LNCaP clone FGC (cell line): ENCODE data around the gene LRP5.

Source experiments
- DNase-seq: peaks from one replicate; pipeline ENCODE4 v3.0.0-alpha.2; 2011; ENCODE audit warnings: low read depth
- H3K4me3 ChIP-seq: 2 replicates; pipeline ENCODE4 v1.5.1; 2011; ENCODE audit warnings: mild to moderate bottlenecking, low read depth, low read length, control low read depth
- TF ChIP-seq, protein P1 (sequence below): IDR thresholded peaks from 2 replicates; pipeline ENCODE4 v1.5.1; 2012; ENCODE audit warnings: mild to moderate bottlenecking; ENCODE audit not compliant: control insufficient read depth, insufficient read depth; ENCODE audit errors: extremely low read depth

LRP5 gene

DNA sequence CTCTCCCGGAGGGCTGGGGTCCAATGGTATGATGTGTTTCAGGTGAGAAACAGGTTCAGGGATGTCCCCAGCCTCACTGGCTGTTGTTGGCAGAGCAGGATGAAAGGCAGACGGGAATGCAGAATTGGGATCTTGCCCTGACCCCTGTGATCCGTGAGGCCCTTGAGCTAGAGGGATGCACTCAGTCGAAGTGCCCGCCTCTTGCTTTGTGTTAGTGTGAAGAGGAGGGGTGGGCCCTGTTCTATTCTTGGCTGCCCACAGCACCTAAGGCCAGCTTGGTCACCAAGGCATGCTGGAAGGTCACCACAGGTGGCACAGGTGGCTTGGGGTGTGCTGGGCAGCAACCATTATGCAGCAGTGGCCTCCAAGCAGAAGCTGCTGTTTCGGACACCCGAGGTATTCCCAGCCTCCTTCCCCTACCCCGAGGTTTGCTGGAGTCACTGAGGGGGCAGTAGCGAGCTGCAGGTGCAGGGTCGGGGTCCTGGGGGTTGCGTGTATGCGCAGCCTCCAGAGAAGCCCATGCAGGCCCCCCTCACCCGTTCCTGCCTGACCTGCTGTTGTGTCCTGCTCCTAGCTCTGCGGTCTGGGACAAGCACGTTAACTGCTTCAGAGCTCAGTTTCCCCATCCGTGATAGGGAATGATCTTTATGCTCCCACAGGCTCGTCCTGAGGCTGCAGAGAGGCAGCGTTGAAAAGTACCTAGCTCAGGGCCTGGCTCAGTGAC is 13.0 kb downstream of the LRP5 start:
- H3K4me3 ChIP-seq = no peak overlapping the region
- TF ChIP-seq, protein P1, sequence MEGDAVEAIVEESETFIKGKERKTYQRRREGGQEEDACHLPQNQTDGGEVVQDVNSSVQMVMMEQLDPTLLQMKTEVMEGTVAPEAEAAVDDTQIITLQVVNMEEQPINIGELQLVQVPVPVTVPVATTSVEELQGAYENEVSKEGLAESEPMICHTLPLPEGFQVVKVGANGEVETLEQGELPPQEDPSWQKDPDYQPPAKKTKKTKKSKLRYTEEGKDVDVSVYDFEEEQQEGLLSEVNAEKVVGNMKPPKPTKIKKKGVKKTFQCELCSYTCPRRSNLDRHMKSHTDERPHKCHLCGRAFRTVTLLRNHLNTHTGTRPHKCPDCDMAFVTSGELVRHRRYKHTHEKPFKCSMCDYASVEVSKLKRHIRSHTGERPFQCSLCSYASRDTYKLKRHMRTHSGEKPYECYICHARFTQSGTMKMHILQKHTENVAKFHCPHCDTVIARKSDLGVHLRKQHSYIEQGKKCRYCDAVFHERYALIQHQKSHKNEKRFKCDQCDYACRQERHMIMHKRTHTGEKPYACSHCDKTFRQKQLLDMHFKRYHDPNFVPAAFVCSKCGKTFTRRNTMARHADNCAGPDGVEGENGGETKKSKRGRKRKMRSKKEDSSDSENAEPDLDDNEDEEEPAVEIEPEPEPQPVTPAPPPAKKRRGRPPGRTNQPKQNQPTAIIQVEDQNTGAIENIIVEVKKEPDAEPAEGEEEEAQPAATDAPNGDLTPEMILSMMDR = no peak
- no peak for DNase-seq

DNA sequence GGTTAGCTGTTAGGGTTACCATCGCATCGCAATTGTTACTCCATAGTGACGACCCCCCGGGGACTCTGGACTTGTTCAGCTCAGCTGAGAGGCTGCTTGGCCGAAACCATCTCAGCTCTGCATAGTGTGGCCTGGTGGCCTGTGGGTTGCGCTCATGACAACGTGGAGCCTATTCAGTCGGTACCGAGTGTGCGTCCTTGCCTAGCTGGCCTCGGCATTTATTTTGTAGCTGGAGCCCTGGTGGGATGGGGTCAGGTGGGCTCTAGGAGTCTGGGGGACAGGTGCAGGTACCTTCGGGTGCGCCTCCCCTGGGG is 13.5 kb downstream of the LRP5 start:
- TF ChIP-seq, protein P1 = no peak
- no peak for DNase-seq
- no peak overlapping the region for H3K4me3 ChIP-seq

DNA sequence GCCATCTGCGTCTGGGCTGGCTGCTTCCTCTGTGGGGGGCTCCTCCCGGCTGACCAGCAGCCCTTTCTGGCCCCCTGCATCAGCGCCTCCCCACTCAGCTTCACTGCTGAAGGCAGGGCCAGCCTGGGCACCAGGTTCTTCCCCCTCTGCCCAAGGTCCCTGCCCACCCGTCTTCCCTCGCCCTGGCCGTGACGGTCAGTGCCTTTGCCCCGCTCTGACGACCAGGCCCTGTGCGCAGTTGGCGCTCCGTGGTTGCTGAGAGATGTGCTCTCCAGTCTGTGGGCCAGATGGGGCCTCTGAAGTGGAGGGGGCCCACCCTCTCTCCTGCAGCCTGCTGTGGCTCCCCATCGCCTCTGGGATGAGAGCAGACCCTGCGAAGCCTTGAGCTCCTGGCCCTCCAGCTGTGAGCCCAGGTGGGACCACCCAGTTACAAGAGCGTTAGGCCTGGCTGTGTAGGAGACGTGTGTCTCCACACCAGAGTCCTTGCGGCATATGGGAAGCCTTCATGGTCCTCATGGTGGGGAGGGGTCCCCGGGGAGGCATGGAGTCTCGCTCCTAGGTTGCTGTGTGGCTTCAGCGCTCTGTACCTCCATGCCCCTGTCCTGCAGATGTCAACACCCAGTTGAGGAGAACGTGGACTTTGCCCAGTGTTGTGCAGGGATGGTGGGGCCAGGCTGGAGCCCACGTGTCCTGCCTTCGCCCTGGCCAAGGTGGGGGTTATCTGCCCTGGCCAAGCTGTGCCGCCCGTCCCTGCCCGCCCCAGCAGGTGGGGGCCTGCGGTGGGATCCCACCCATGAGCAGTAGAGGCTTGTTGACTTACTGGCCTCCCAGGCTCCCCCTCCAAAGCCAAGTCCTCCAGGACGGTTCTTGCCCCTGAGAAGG is 14.2 kb downstream of the LRP5 start:
- TF ChIP-seq, protein P1 = no peak
- DNase-seq = no peak
- no peak overlapping the region for H3K4me3 ChIP-seq

DNA sequence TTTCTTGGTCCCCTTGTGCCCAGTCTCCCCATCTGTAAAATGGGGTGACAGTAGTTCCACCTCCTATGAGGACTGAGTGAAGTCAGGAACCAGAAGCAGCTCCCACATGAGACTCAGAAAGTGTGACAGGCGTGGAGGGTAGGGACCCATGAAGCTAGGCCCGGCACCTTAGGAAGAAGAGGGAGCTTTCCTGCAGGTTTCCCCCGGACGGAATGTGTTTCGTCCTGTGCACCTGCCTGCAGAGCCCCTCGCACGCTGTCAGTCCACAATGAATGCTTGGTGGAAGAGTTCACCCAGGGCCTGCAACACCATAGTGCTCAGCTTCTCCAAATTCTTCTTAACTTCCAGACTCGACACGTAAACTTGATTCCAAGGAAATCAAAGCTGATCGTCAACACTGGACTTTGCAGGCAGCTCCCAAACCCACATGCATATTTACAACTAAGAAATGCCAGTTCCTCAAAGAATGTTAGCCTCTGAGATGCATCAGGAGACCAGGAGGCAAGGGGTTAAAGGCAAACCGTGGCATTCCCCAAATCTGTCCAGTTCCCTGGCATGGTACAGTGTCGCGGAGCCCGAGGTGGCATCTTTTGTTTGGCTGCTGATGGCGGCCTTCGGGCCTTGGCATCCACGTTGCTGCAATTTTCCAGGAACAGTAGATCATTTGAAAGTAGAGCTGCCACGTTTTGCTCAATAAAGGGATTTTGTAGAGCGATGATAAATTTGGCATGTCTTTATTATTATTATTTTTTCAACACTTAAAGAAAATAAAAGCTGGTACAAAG is 15.4 kb downstream of the LRP5 start:
- DNase-seq = no peak
- TF ChIP-seq, protein P1 = no peak
- no peak overlapping the region for H3K4me3 ChIP-seq

DNA sequence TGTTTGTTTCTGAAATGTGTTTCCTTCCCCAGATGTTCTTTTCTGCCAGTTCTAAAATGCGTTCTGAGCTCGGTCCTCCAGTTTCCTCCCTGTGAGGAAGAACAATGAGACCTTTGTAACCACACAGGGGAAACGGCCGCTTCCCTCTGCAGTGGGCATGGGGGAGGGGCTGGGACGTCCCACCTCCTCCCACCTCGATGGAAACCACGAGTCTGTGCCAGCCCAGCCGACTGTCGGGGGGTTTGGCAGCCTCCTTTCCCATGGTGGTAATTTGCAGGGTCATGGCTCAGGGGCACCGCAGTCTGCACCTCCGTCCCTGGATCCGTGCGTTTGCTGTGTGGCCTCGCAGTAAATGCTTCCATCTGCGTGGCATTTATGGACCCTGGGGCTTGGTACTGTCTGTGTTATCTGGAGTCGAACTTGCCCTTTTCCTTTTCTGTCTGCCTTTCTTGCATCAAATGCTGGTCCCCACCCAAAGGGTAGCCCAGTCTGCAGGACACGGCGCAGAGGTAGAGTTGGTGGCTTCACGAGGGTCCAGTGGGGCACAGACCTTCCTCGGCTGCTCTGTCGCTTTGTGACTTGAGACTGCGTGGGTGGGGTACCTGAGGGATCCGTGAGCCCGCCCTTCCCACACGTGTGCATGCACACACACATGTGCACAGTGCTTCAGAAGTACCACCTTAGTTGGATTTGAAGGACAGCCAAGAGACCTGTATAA is 16.1 kb downstream of the LRP5 start:
- no peak for DNase-seq
- no peak overlapping the region for H3K4me3 ChIP-seq
- TF ChIP-seq, protein P1 = no peak

DNA sequence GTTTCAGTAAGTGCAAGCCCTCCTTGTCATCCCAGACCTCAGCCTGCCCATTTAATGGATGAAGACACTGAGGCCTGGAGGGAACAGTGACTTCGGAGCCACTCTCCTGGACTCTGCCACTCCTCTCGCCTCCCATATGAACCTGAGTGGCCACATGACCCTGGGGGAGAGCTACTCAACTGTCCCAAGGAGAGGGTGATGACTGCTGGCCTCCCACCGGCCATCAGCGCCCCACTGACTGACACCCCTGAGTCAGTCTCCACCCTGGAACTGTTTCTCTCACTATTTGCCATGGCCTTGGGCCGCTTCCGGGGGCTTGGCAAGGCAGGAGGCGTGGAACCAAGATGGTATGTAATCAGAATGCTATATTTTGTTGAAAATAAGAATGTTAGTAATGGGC is 17.1 kb downstream of the LRP5 start:
- DNase-seq = no peak
- TF ChIP-seq, protein P1 = no peak
- H3K4me3 ChIP-seq = no peak overlapping the region
